Measurements from ENCODE around the gene EFHC1. TPM values are rescaled to one million over a fixed set of nuclear protein-coding genes. Genes with fewer than 3 reads are reported as not detected.

The EFHC1 gene
- total and polyA plus RNA-seq, 2 donors (not counting 1 experiment from before 2014, with no cell fraction given): 19.4 to 34.8 TPM

- WGBS (ENCODE audit: insufficient coverage): 100% methylated on average over 2 of the region's 2 CpGs
- Histone ChIP-seq H3K4me2 (replicated peaks; ENCODE audit: low read depth, low read length, poor library complexity, severe bottlenecking) (no peak overlapping the region), H4K20me1 (ENCODE audit: control insufficient read depth, insufficient read depth, low read length, poor library complexity, severe bottlenecking) (no peaks in the 10 kb centered on the region), H3K9ac (ENCODE audit: low read length) (no peak overlapping the region), H3K27ac (ENCODE audit: low read length in 2 of 2) (no peak overlapping the region), H3K9me3 (ENCODE audit: control extremely low read depth in 1 of 3, control insufficient read depth in 2 of 3, insufficient read depth in 1 of 3, low read length in 2 of 3) (no peaks in the 10 kb centered on the region), H3K4me1 (ENCODE audit: control insufficient read depth in 2 of 2, insufficient read depth in 2 of 2, low read length in 2 of 2) (peaks cover 5 to 15% of the 10 kb centered on the region in 2 donors), H3K27me3 (replicated peaks in 1 of 4; ENCODE audit: control extremely low read depth in 1 of 4, control insufficient read depth in 3 of 4, insufficient read depth in 4 of 4, low read length in 3 of 4) (no peaks in the 10 kb centered on the region), H3K4me3 (ENCODE audit: control extremely low read depth in 1 of 5, extremely low read depth in 1 of 5, insufficient read depth in 1 of 5, low read depth in 2 of 5, low read length in 4 of 5) (no peak overlapping the region), H3K36me3 (replicated peaks in 1 of 2; ENCODE audit: control extremely low read depth in 1 of 2, control insufficient read depth in 1 of 2, extremely low read depth in 1 of 2, insufficient read depth in 2 of 2, low read length in 1 of 2) (peaks cover 0 to 14% of the 10 kb centered on the region in 2 experiments), H3K79me2 (ENCODE audit: control insufficient read depth, insufficient read depth, low read length) (peaks cover 6% of the 10 kb centered on the region), H2AFZ (ENCODE audit: insufficient read depth, low read depth, low read length, poor library complexity, severe bottlenecking) (no peak overlapping the region)
- H3K4me1 Mint-ChIP-seq: peaks cover 28% of the 10 kb centered on the region
- ChIA-PET CTCF (interaction anchor here (0.8 to 9.2 kb wide), 21 partner anchors 9 to 263 kb away, joined by 3 to 174 read pairs (median 4); partner anchors contain the start of genes MCM3 and PAQR8), POLR2A (no interaction called here)
- no peak overlapping the region for H3K4me3 Mint-ChIP-seq
- DNase-seq (no peak), ATAC-seq (ENCODE audit: low read depth) (no peak)
- intact Hi-C loops (cut with micrococcal nuclease): no loop called here
- H3K9me3 Mint-ChIP-seq (ENCODE audit: insufficient read depth): no peaks in the 10 kb centered on the region
- H3K27me3 Mint-ChIP-seq: no peaks in the 10 kb centered on the region
- H3K27ac Mint-ChIP-seq: no peak overlapping the region
- TF ChIP-seq CTCF (IDR thresholded peaks at IDR 0.05) (no peak), EZH2 (IDR thresholded peaks at IDR 0.05; ENCODE audit: borderline replicate concordance, insufficient read depth, low read depth, low read length, poor library complexity, severe bottlenecking) (no peak)
Measured at GRCh38 chr6:52400313-52401041, 19.7 kb upstream of the EFHC1 start.

- Mint-ChIP-seq H3K4me1 (peaks cover 11% of the 10 kb centered on the region), H3K4me3 (no peak overlapping the region), H3K27ac (no peak overlapping the region), H3K27me3 (no peaks in the 10 kb centered on the region), H3K9me3 (ENCODE audit: insufficient read depth) (no peaks in the 10 kb centered on the region)
- CTCF ChIA-PET: interaction anchor here (1.4 to 9.2 kb wide), 3 partner anchors 12 to 118 kb away, joined by 5 to 174 read pairs (median 30); partner anchors contain the start of gene MCM3
- Histone ChIP-seq H3K4me3 (ENCODE audit: control extremely low read depth in 1 of 5, extremely low read depth in 1 of 5, insufficient read depth in 1 of 5, low read depth in 2 of 5, low read length in 4 of 5) (no peak overlapping the region), H3K9ac (ENCODE audit: low read length) (no peak overlapping the region), H3K27me3 (replicated peaks in 1 of 4; ENCODE audit: control extremely low read depth in 1 of 4, control insufficient read depth in 3 of 4, insufficient read depth in 4 of 4, low read length in 3 of 4) (no peaks in the 10 kb centered on the region), H3K36me3 (replicated peaks in 1 of 2; ENCODE audit: control extremely low read depth in 1 of 2, control insufficient read depth in 1 of 2, extremely low read depth in 1 of 2, insufficient read depth in 2 of 2, low read length in 1 of 2) (peaks cover 0 to 14% of the 10 kb centered on the region in 2 experiments), H3K79me2 (ENCODE audit: control insufficient read depth, insufficient read depth, low read length) (no peaks in the 10 kb centered on the region), H4K20me1 (ENCODE audit: control insufficient read depth, insufficient read depth, low read length, poor library complexity, severe bottlenecking) (no peaks in the 10 kb centered on the region), H3K4me2 (replicated peaks; ENCODE audit: low read depth, low read length, poor library complexity, severe bottlenecking) (no peak overlapping the region), H3K27ac (ENCODE audit: low read length in 2 of 2) (no peak overlapping the region), H3K9me3 (ENCODE audit: control extremely low read depth in 1 of 3, control insufficient read depth in 2 of 3, insufficient read depth in 1 of 3, low read length in 2 of 3) (no peaks in the 10 kb centered on the region), H2AFZ (ENCODE audit: insufficient read depth, low read depth, low read length, poor library complexity, severe bottlenecking) (no peak overlapping the region), H3K4me1 (ENCODE audit: control insufficient read depth in 2 of 2, insufficient read depth in 2 of 2, low read length in 2 of 2) (peaks cover 0 to 6% of the 10 kb centered on the region in 2 donors)
- POLR2A ChIA-PET: no interaction called here
- WGBS (ENCODE audit: insufficient coverage): over 99% methylated on average over 26 of the region's 26 CpGs
- DNase-seq (no peak), ATAC-seq (ENCODE audit: low read depth) (no peak)
- intact Hi-C loops (cut with micrococcal nuclease): no loop called here
- TF ChIP-seq CTCF (IDR thresholded peaks at IDR 0.05) (no peak), EZH2 (IDR thresholded peaks at IDR 0.05; ENCODE audit: borderline replicate concordance, insufficient read depth, low read depth, low read length, poor library complexity, severe bottlenecking) (no peak)
Measured at GRCh38 chr6:52403086-52403485, 17.1 kb upstream of the EFHC1 start.

All from B cell (primary cell).